Endothelial cell of umbilical vein (primary cell): ENCODE measurements around the gene SLC35F3.

Source experiments
- EZH2 ChIP-seq: IDR thresholded peaks from 2 replicates; pipeline ENCODE4 v1.6.1; 2012; ENCODE audit warnings: borderline replicate concordance, low read depth, mild to moderate bottlenecking, moderate library complexity, low read length, inconsistent platforms; ENCODE audit not compliant: severe bottlenecking
- FOS ChIP-seq: IDR thresholded peaks from 2 replicates; pipeline ENCODE4 v1.6.1; 2011; ENCODE audit warnings: mild to moderate bottlenecking, low read length, moderate library complexity, borderline replicate concordance; ENCODE audit not compliant: insufficient read depth
- GATA2 ChIP-seq: IDR thresholded peaks from 2 replicates; pipeline ENCODE4 v1.7.0; 2011; ENCODE audit warnings: low read depth, mild to moderate bottlenecking, moderate library complexity, mixed read lengths, low read length; ENCODE audit not compliant: insufficient read length, insufficient read depth
- MAX ChIP-seq: IDR thresholded peaks from 2 replicates; pipeline ENCODE4 v1.6.1; 2011; ENCODE audit not compliant: insufficient read depth, insufficient read length
- MYC ChIP-seq: IDR thresholded peaks from one replicate; pipeline ENCODE4 v1.6.1; 2011; ENCODE audit warnings: mild to moderate bottlenecking, low read depth, low read length
- POLR2A ChIP-seq: IDR thresholded peaks from 2 replicates; pipeline ENCODE4 v1.6.1; 2012; ENCODE audit warnings: low read depth, mild to moderate bottlenecking, control low read depth, low read length
- POLR2AphosphoS5 ChIP-seq: IDR thresholded peaks from 2 replicates; pipeline ENCODE4 v1.6.1; 2012; ENCODE audit warnings: low read depth, mild to moderate bottlenecking, control low read depth, low read length, moderate library complexity; ENCODE audit not compliant: insufficient read depth
- TF ChIP-seq, protein P1 (sequence below), 2 donors: IDR thresholded peaks; 1 replicate in 1 of 2; 2 replicates in 1 of 2; pipeline ENCODE4 v1.5.1; 2011; ENCODE audit warnings: low read length in 2 of 2, mild to moderate bottlenecking in 2 of 2, moderate library complexity in 2 of 2, control low read depth in 1 of 2, inconsistent platforms in 1 of 2, low read depth in 1 of 2; ENCODE audit not compliant: insufficient read depth in 1 of 2; ENCODE audit errors: extremely low read depth in 1 of 2

DNA sequence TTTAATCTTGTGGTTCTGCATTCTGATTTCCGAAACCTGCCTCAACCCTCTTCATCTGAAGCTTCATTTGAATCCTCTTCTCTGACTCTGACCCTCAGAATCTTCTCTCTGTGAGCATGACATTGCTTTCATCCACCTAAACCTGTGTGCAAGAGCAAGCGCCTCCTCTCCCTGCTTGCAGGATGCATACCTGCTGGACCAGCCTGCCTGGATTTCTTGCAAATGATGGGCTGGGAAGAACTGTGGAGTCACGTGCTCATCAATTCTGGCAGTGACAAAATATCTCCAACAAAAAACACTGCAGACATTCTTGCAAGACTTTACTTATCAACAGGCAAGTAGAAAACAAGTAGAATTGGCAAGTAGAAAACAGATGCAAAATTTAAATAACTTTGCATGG, 20.8 kb upstream of the SLC35F3 start:
- TF ChIP-seq MAX (no peak), EZH2 (no peak), POLR2AphosphoS5 (no peak), POLR2A (no peak), MYC (no peak), FOS (no peak), GATA2 (no peak)
- TF ChIP-seq, protein P1, sequence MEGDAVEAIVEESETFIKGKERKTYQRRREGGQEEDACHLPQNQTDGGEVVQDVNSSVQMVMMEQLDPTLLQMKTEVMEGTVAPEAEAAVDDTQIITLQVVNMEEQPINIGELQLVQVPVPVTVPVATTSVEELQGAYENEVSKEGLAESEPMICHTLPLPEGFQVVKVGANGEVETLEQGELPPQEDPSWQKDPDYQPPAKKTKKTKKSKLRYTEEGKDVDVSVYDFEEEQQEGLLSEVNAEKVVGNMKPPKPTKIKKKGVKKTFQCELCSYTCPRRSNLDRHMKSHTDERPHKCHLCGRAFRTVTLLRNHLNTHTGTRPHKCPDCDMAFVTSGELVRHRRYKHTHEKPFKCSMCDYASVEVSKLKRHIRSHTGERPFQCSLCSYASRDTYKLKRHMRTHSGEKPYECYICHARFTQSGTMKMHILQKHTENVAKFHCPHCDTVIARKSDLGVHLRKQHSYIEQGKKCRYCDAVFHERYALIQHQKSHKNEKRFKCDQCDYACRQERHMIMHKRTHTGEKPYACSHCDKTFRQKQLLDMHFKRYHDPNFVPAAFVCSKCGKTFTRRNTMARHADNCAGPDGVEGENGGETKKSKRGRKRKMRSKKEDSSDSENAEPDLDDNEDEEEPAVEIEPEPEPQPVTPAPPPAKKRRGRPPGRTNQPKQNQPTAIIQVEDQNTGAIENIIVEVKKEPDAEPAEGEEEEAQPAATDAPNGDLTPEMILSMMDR (IDR thresholded peaks at IDR 0.05; ENCODE audit: extremely low read depth in 1 of 2, insufficient read depth in 1 of 2, low read depth in 1 of 2, low read length in 2 of 2) = no peak
